Gastroesophageal sphincter (tissue), 3 donors: ENCODE results near the gene RNF215.

ENCODE experiments used
- CTCF ChIP-seq, 4 experiments: fragments of 200-600 bp in 2 of 4; fragments of 450-650 bp in 2 of 4; sonication (generic) in 1 of 4; IDR thresholded peaks; one replicate each; pipeline ENCODE4 v1.5.1; 2017 to 2019; ENCODE audit warnings: antibody characterized with exemption in 4 of 4, mild to moderate bottlenecking in 2 of 4, moderate library complexity in 2 of 4
- EP300 ChIP-seq: sonication (generic); formaldehyde crosslinking; IDR thresholded peaks from one replicate; pipeline ENCODE4 v1.6.1; 2017; ENCODE audit warnings: antibody characterized with exemption, mild to moderate bottlenecking
- POLR2A ChIP-seq, 2 donors: fragments of 450-650 bp; IDR thresholded peaks; one replicate each; pipeline ENCODE4 v1.6.1; 2017; ENCODE audit warnings: antibody characterized with exemption in 2 of 2, mild to moderate bottlenecking in 2 of 2, moderate library complexity in 1 of 2
- POLR2AphosphoS5 ChIP-seq: sonication (generic); formaldehyde crosslinking; IDR thresholded peaks from one replicate; pipeline ENCODE4 v1.6.1; 2017; ENCODE audit warnings: antibody characterized with exemption

GRCh38 chr22:30434843-30435242 is 47.6 kb upstream of the RNF215 start:
- TF ChIP-seq EP300 (no peak), CTCF (IDR thresholded peaks at IDR 0.05) (no peak), POLR2AphosphoS5 (no peak), POLR2A (IDR thresholded peaks at IDR 0.05) (no peak)
